Measurements from ENCODE around the gene TBXT.

- TF ChIP-seq, protein P1, sequence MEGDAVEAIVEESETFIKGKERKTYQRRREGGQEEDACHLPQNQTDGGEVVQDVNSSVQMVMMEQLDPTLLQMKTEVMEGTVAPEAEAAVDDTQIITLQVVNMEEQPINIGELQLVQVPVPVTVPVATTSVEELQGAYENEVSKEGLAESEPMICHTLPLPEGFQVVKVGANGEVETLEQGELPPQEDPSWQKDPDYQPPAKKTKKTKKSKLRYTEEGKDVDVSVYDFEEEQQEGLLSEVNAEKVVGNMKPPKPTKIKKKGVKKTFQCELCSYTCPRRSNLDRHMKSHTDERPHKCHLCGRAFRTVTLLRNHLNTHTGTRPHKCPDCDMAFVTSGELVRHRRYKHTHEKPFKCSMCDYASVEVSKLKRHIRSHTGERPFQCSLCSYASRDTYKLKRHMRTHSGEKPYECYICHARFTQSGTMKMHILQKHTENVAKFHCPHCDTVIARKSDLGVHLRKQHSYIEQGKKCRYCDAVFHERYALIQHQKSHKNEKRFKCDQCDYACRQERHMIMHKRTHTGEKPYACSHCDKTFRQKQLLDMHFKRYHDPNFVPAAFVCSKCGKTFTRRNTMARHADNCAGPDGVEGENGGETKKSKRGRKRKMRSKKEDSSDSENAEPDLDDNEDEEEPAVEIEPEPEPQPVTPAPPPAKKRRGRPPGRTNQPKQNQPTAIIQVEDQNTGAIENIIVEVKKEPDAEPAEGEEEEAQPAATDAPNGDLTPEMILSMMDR (IDR thresholded peaks at IDR 0.05): no peak
- TF ChIP-seq EP300 (IDR thresholded peaks at IDR 0.05): no peak
- no peak for TF ChIP-seq POLR2A (IDR thresholded peaks at IDR 0.05)
Measured at GRCh38 chr6:166173281-166173951, 5.8 kb upstream of the TBXT start.
